Esophagus muscularis mucosa (tissue), 3 donors: ENCODE results near the gene EFL1.

ENCODE experiments used
- CTCF ChIP-seq, 3 experiments: fragments of 200-600 bp in 2 of 3; fragments of 450-650 bp in 1 of 3; sonication (generic) in 2 of 3; IDR thresholded peaks; one replicate each; pipeline ENCODE4 v1.5.1; 2017 to 2019; ENCODE audit warnings: antibody characterized with exemption in 3 of 3, mild to moderate bottlenecking in 2 of 3, moderate library complexity in 1 of 3
- POLR2A ChIP-seq: fragments of 450-650 bp; IDR thresholded peaks from one replicate; pipeline ENCODE4 v1.6.1; 2017; ENCODE audit warnings: antibody characterized with exemption, moderate library complexity, mild to moderate bottlenecking, low read depth

GRCh38 chr15:82127581-82127980, 135.0 kb downstream of the EFL1 start:
- TF ChIP-seq POLR2A = no peak
- no peak for TF ChIP-seq CTCF (IDR thresholded peaks at IDR 0.05)
